H1 (cell line): ENCODE results near the gene NCOA1. TPM values are rescaled to one million over a fixed set of nuclear protein-coding genes. Genes with fewer than 3 reads are reported as not detected.

Experiments
- CTCF ChIA-PET: fragments of 300-600 bp; sonication (Branson Sonifier 250); formaldehyde crosslinking; loops from one replicate; lab custom pipeline; 2021; ENCODE audit not compliant: partially characterized antibody; lab: Charles Lee
- POLR2A ChIA-PET: fragments of 300-600 bp; sonication (Branson Sonifier 250); formaldehyde crosslinking; loops from one replicate; lab custom pipeline; 2021; ENCODE audit warnings: inconsistent platforms; ENCODE audit not compliant: partially characterized antibody; lab: Charles Lee
- DNase-seq, 2 experiments: peaks; one replicate each; pipeline versions ENCODE4 v3.0.0 to v3.0.0-alpha.2; 2010 to 2022; ENCODE audit warnings: low spot score in 2 of 2, low read depth in 1 of 2, mixed read lengths in 1 of 2
- FAIRE-seq: peaks from 2 replicates; lab custom pipeline; 2011; peaks lifted over from hg19 to GRCh38; lab: Jason Lieb, UNC
- H2AFZ ChIP-seq: 2 replicates; pipeline ENCODE4 v1.8.1; 2012; ENCODE audit warnings: low read length, inconsistent platforms
- H2AK5ac ChIP-seq: 2 replicates; pipeline ENCODE4 v1.6.1; 2013; ENCODE audit warnings: low read depth, low read length
- H2BK120ac ChIP-seq: replicated peaks from 2 replicates; pipeline ENCODE3; 2013; ENCODE audit warnings: low read depth, low read length, inconsistent platforms
- H2BK12ac ChIP-seq: 2 replicates; pipeline ENCODE4 v1.6.1; 2013; ENCODE audit warnings: low read depth, low read length
- H2BK15ac ChIP-seq: 2 replicates; pipeline ENCODE4 v1.6.1; 2013; ENCODE audit warnings: low read length
- H2BK20ac ChIP-seq: 2 replicates; pipeline ENCODE4 v1.6.1; 2013; ENCODE audit warnings: low read length
- H2BK5ac ChIP-seq: 2 replicates; pipeline ENCODE4 v1.6.1; 2013; ENCODE audit warnings: low read depth, low read length
- H3K14ac ChIP-seq: 2 replicates; pipeline ENCODE4 v1.6.1; 2013; ENCODE audit warnings: inconsistent platforms; ENCODE audit not compliant: insufficient read length
- H3K18ac ChIP-seq: 2 replicates; pipeline ENCODE4 v1.6.1; 2013; ENCODE audit warnings: low read length; ENCODE audit errors: extremely low read depth
- H3K23ac ChIP-seq: 2 replicates; pipeline ENCODE4 v1.6.1; 2013; ENCODE audit warnings: inconsistent platforms; ENCODE audit not compliant: insufficient read length
- H3K23me2 ChIP-seq: 2 replicates; pipeline ENCODE4 v1.6.1; 2013; ENCODE audit warnings: low read depth, low read length
- H3K27ac ChIP-seq: 2 replicates; pipeline ENCODE4 v1.6.1; 2011; ENCODE audit warnings: low read depth, low read length, inconsistent platforms
- H3K27me3 ChIP-seq, 4 experiments: replicated peaks in 1 of 4; 1 replicate in 1 of 4; 2 replicates in 3 of 4; pipeline versions ENCODE4 v1.6.1 to v1.8.1; 2011 to 2013; ENCODE audit warnings: low read length in 3 of 4, mild to moderate bottlenecking in 3 of 4, inconsistent platforms in 2 of 4, mixed read lengths in 2 of 4, moderate library complexity in 1 of 4; ENCODE audit not compliant: control insufficient read depth in 3 of 4, insufficient read depth in 3 of 4; ENCODE audit errors: extremely low read depth in 1 of 4
- H3K36me3 ChIP-seq, 4 experiments: 2 replicates each; pipeline versions ENCODE4 v1.6.1 to v1.8.1; 2011 to 2013; ENCODE audit warnings: mild to moderate bottlenecking in 4 of 4, low read length in 3 of 4, moderate library complexity in 2 of 4, control low read depth in 1 of 4, inconsistent platforms in 1 of 4; ENCODE audit not compliant: insufficient read depth in 4 of 4, control insufficient read depth in 2 of 4
- H3K4ac ChIP-seq: replicated peaks from 2 replicates; pipeline ENCODE3; 2013; ENCODE audit warnings: low read length, low read depth, mixed read lengths, inconsistent platforms; ENCODE audit not compliant: insufficient read length
- H3K4me1 ChIP-seq, 4 experiments: replicated peaks in 1 of 4; 1 replicate in 1 of 4; 2 replicates in 3 of 4; pipeline versions ENCODE4 v1.6.1 to v1.8.1; 2011 to 2013; ENCODE audit warnings: low read length in 3 of 4, inconsistent platforms in 2 of 4, mixed read lengths in 1 of 4; ENCODE audit not compliant: insufficient read depth in 4 of 4, control insufficient read depth in 3 of 4
- H3K4me2 ChIP-seq, 2 experiments: 2 replicates each; pipeline versions ENCODE4 v1.6.1 to v1.8.1; 2011 to 2013; ENCODE audit warnings: low read depth in 2 of 2, low read length in 2 of 2, control low read depth in 1 of 2, inconsistent platforms in 1 of 2, mild to moderate bottlenecking in 1 of 2; ENCODE audit not compliant: insufficient read depth in 1 of 2
- H3K4me3 ChIP-seq, 4 experiments: fragments of 200-600, 300-600 bp in 1 of 4; sonication (generic), shearing (Covaris generic), sonication (Bioruptor Twin) in 1 of 4; 2 replicates each; pipeline versions ENCODE4 v1.5.1 to v1.8.1; 2011 to 2016; ENCODE audit warnings: low read length in 4 of 4, low read depth in 3 of 4, control low read depth in 2 of 4, inconsistent platforms in 2 of 4, mild to moderate bottlenecking in 2 of 4, mixed read lengths in 1 of 4, moderate library complexity in 1 of 4; ENCODE audit not compliant: insufficient read depth in 2 of 4; ENCODE audit errors: extremely low read depth in 1 of 4
- H3K56ac ChIP-seq: replicated peaks from 2 replicates; pipeline ENCODE3; 2013; ENCODE audit warnings: low read depth, mild to moderate bottlenecking, mixed read lengths, low read length, inconsistent platforms; ENCODE audit not compliant: insufficient read length
- H3K79me1 ChIP-seq: 2 replicates; pipeline ENCODE4 v1.6.1; 2013; ENCODE audit warnings: low read depth, low read length, control low read depth
- H3K79me2 ChIP-seq, 2 experiments: 2 replicates each; pipeline versions ENCODE4 v1.6.1 to v1.8.1; 2012 to 2013; ENCODE audit warnings: low read length in 2 of 2, mild to moderate bottlenecking in 2 of 2, inconsistent platforms in 1 of 2; ENCODE audit not compliant: insufficient read depth in 2 of 2, control insufficient read depth in 1 of 2
- H3K9ac ChIP-seq, 4 experiments: replicated peaks in 1 of 4; 1 replicate in 1 of 4; 2 replicates in 3 of 4; pipeline versions ENCODE4 v1.6.1 to v1.8.1; 2011 to 2013; ENCODE audit warnings: low read depth in 3 of 4, low read length in 3 of 4, control low read depth in 2 of 4, mild to moderate bottlenecking in 2 of 4, moderate library complexity in 2 of 4, inconsistent platforms in 1 of 4; ENCODE audit errors: extremely low read depth in 1 of 4
- H3K9me3 ChIP-seq, 2 experiments: 2 replicates each; pipeline versions ENCODE4 v1.6.1 to v1.8.1; 2012 to 2013; ENCODE audit warnings: mild to moderate bottlenecking in 2 of 2, moderate library complexity in 2 of 2, control low read depth in 1 of 2, inconsistent platforms in 1 of 2, low read depth in 1 of 2, low read length in 1 of 2, mixed read lengths in 1 of 2; ENCODE audit not compliant: insufficient read depth in 2 of 2
- H4K20me1 ChIP-seq, 2 experiments: replicated peaks in 1 of 2; 2 replicates each; pipeline versions ENCODE3 to v1.8.1; 2011 to 2013; ENCODE audit warnings: inconsistent platforms in 2 of 2, low read length in 2 of 2, mild to moderate bottlenecking in 1 of 2; ENCODE audit not compliant: insufficient read depth in 2 of 2, control insufficient read depth in 1 of 2
- H4K5ac ChIP-seq: 2 replicates; pipeline ENCODE4 v1.6.1; 2013; ENCODE audit warnings: low read length, low read depth, mixed read lengths, inconsistent platforms; ENCODE audit not compliant: insufficient read length
- H4K8ac ChIP-seq: 2 replicates; pipeline ENCODE4 v1.8.0; 2013; ENCODE audit warnings: mild to moderate bottlenecking, moderate library complexity, low read length, inconsistent platforms; ENCODE audit not compliant: insufficient read depth; ENCODE audit errors: extremely low read depth
- H4K91ac ChIP-seq: replicated peaks from 2 replicates; pipeline ENCODE3; 2013; ENCODE audit warnings: low read length, mixed read lengths, inconsistent platforms; ENCODE audit not compliant: insufficient read length
- CTBP2 ChIP-seq: IDR thresholded peaks from 2 replicates; pipeline ENCODE4 v1.7.0; 2011; ENCODE audit warnings: borderline replicate concordance, mild to moderate bottlenecking, moderate library complexity, mixed read lengths, low read length; ENCODE audit not compliant: insufficient read depth, insufficient read length
- FOSL1 ChIP-seq: IDR thresholded peaks from 2 replicates; pipeline ENCODE4 v1.6.1; 2011; ENCODE audit warnings: mild to moderate bottlenecking, low read depth, low read length, moderate library complexity; ENCODE audit not compliant: insufficient read depth
- GTF2F1 ChIP-seq: IDR thresholded peaks from 2 replicates; pipeline ENCODE4 v1.6.1; 2012; ENCODE audit warnings: low read depth, low read length, improper control_type of control experiment, borderline replicate concordance
- KDM1A ChIP-seq: fragments of 200-600, 300-600 bp; sonication (generic); IDR thresholded peaks from 2 replicates; pipeline ENCODE4 v1.7.1; 2016; ENCODE audit warnings: mild to moderate bottlenecking, low read length, borderline replicate concordance
- MAFK ChIP-seq: IDR thresholded peaks from 2 replicates; pipeline ENCODE4 v1.6.1; 2012; ENCODE audit warnings: low read depth, mild to moderate bottlenecking, improper control_type of control experiment, low read length
- NRF1 ChIP-seq: IDR thresholded peaks from 2 replicates; pipeline ENCODE4 v1.6.1; 2011; ENCODE audit warnings: mild to moderate bottlenecking, low read depth, low read length, improper control_type of control experiment
- RXRA ChIP-seq: IDR thresholded peaks from 2 replicates; pipeline ENCODE4 v1.6.1; 2011; ENCODE audit warnings: low read depth, mild to moderate bottlenecking, low read length, moderate library complexity; ENCODE audit not compliant: insufficient read depth
- SAP30 ChIP-seq: fragments of 300-600 bp; sonication (generic); IDR thresholded peaks from 2 replicates; pipeline ENCODE4 v1.7.1; 2012; ENCODE audit warnings: low read length, moderate library complexity, mild to moderate bottlenecking, inconsistent platforms; ENCODE audit not compliant: insufficient read depth, insufficient replicate concordance
- WGBS, 2 experiments: shearing (Covaris generic) in 1 of 2; methylation state at CpG; one replicate each; pipeline versions ENCODE4 v1.1.6 to v1.1.7; 2013 to 2015; ENCODE audit warnings: low lambda C conversion rate in 2 of 2, mixed read lengths in 2 of 2, inconsistent platforms in 1 of 2, low coverage in 1 of 2, missing lambda C conversion rate in 1 of 2; ENCODE audit not compliant: insufficient replicate concordance in 2 of 2, insufficient coverage in 1 of 2, insufficient read length in 1 of 2; ENCODE audit errors: extremely low coverage in 1 of 2, missing lambda C conversion rate in 1 of 2; 5-methylcytosine and 5-hydroxymethylcytosine counted together
- polyA plus RNA-seq, 7 experiments: library from polyadenylated mRNA; depleted of rRNA in 3 of 7; stranded (reverse) in 5 of 7; unstranded in 2 of 7; fragments of >200 nt in 5 of 7; fragments of 200-250 nt in 2 of 7; gene quantifications; 1 replicate in 5 of 7; 2 replicates in 1 of 7; 4 replicates in 1 of 7; pipeline versions ENCODE4 v1.2.1 to v1.2.3, GENCODE V29; 2011 to 2013; ENCODE audit warnings: missing spikeins in 2 of 7, mixed read lengths in 2 of 7
- total RNA-seq: library from RNA; stranded (reverse); fragmentation: NEBNext Ultra II Directional; extraction: Animal tissue kit (Norgen Biotek cat#: 25700); gene quantifications from 2 replicates; pipeline ENCODE4 v1.2.1, GENCODE V29; 2021
- TF ChIP-seq, protein P1 (sequence below): IDR thresholded peaks from 2 replicates; pipeline ENCODE4 v1.6.1; 2011; ENCODE audit warnings: low read length, improper control_type of control experiment
- TF ChIP-seq, protein P2 (sequence below), 3 experiments: IDR thresholded peaks; 1 replicate in 2 of 3; 2 replicates in 1 of 3; pipeline versions ENCODE4 v1.5.1 to v1.6.1; 2011; ENCODE audit warnings: low read length in 3 of 3, mild to moderate bottlenecking in 3 of 3, inconsistent platforms in 2 of 3, low read depth in 1 of 3, moderate library complexity in 1 of 3; ENCODE audit not compliant: insufficient read depth in 1 of 3; ENCODE audit errors: control extremely low read depth in 1 of 3

NCOA1 gene
- total and polyA plus RNA-seq, 2 of the 8 experiments (the other 6 are each of a cell fraction or from before 2014, with no cell fraction given), result 12.8 to 17.9 TPM

DNA sequence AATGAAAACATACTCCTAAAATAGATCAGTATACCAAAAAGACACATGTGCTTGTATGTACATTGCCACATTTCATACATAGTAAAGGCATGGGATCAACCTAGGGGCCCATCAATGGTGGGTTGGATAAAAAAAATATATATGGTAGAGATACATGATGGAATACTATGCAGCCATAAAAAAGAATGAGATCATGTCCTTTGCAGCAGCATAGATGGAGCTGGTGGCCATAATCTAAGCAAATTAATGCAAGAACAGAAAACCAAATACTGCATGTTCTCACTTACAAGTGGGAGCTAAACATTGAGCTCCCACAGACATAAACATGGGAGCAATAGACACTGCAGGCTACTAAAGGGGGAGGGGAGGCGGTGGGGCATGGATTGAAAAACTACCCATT is 18.6 kb upstream of the NCOA1 start:
- no peak overlapping the region for H2AFZ ChIP-seq
- no peak overlapping the region for H2AK5ac ChIP-seq
- TF ChIP-seq RXRA (no peak), KDM1A (no peak), MAFK (no peak), SAP30 (no peak), FOSL1 (no peak), NRF1 (no peak), GTF2F1 (no peak), CTBP2 (no peak)
- TF ChIP-seq, protein P1, sequence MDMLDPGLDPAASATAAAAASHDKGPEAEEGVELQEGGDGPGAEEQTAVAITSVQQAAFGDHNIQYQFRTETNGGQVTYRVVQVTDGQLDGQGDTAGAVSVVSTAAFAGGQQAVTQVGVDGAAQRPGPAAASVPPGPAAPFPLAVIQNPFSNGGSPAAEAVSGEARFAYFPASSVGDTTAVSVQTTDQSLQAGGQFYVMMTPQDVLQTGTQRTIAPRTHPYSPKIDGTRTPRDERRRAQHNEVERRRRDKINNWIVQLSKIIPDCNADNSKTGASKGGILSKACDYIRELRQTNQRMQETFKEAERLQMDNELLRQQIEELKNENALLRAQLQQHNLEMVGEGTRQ, result no peak
- TF ChIP-seq, protein P2, sequence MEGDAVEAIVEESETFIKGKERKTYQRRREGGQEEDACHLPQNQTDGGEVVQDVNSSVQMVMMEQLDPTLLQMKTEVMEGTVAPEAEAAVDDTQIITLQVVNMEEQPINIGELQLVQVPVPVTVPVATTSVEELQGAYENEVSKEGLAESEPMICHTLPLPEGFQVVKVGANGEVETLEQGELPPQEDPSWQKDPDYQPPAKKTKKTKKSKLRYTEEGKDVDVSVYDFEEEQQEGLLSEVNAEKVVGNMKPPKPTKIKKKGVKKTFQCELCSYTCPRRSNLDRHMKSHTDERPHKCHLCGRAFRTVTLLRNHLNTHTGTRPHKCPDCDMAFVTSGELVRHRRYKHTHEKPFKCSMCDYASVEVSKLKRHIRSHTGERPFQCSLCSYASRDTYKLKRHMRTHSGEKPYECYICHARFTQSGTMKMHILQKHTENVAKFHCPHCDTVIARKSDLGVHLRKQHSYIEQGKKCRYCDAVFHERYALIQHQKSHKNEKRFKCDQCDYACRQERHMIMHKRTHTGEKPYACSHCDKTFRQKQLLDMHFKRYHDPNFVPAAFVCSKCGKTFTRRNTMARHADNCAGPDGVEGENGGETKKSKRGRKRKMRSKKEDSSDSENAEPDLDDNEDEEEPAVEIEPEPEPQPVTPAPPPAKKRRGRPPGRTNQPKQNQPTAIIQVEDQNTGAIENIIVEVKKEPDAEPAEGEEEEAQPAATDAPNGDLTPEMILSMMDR (IDR thresholded peaks at IDR 0.05; ENCODE audit: control extremely low read depth in 1 of 3, insufficient read depth in 1 of 3, low read depth in 1 of 3, low read length in 3 of 3), result no peak

More for the DNA sequence above, 18.6 kb upstream of the NCOA1 start:
- H3K27me3 ChIP-seq, result no peaks in the 10 kb centered on the region
- no peak overlapping the region for H2BK12ac ChIP-seq
- H3K14ac ChIP-seq, result no peak overlapping the region
- H3K23me2 ChIP-seq, result no peaks in the 10 kb centered on the region; the same call in 1 of the 2 replicates
- no peak overlapping the region for H2BK5ac ChIP-seq
- H3K9ac ChIP-seq, result no peak overlapping the region
- POLR2A ChIA-PET, result no interaction called here
- H3K4me3 ChIP-seq, result no peak overlapping the region
- no peak overlapping the region for H4K91ac ChIP-seq
- H3K9me3 ChIP-seq, result no peaks in the 10 kb centered on the region
- no peaks in the 10 kb centered on the region for H3K36me3 ChIP-seq
- H3K4me2 ChIP-seq, result no peak overlapping the region
- H3K27ac ChIP-seq, result no peak overlapping the region
- H2BK120ac ChIP-seq, result no peak overlapping the region
- H4K5ac ChIP-seq, result no peak overlapping the region
- whole genome bisulfite sequencing, 2 experiments, result 86% methylated on average over 1 of the region's 1 CpG; no CpG with 5 or more reads in 1 of the 2 experiments
- DNase-seq (no peak), FAIRE-seq (no peak)
- H3K79me1 ChIP-seq, result no peaks in the 10 kb centered on the region
- no peaks in the 10 kb centered on the region for H3K79me2 ChIP-seq
- no peaks in the 10 kb centered on the region for H3K4me1 ChIP-seq
- H3K56ac ChIP-seq, result no peak overlapping the region
- H4K20me1 ChIP-seq, result no peaks in the 10 kb centered on the region
- no peak overlapping the region for H3K18ac ChIP-seq
- H2BK15ac ChIP-seq, result no peak overlapping the region
- CTCF ChIA-PET, result no interaction called here
- no peak overlapping the region for H2BK20ac ChIP-seq
- H3K23ac ChIP-seq, result no peak overlapping the region
- no peak overlapping the region for H4K8ac ChIP-seq
- no peak overlapping the region for H3K4ac ChIP-seq
